Endothelial cell of umbilical vein (primary cell): ENCODE measurements around the gene JMJD6. TPM values are rescaled to one million over a fixed set of nuclear protein-coding genes. Genes with fewer than 3 reads are reported as not detected.

Experiments used
- BruUV-seq: library from RNA; stranded (reverse); fragments of 400-500 nt; replicated peaks from 2 replicates; lab custom pipeline; 2021; lab: Mats Ljungman, UMichigan
- CTCF ChIA-PET: fragments of 300-600, 350-600 bp; sonication (Branson Sonifier 250); formaldehyde crosslinking; loops from one replicate; lab custom pipeline; 2021; ENCODE audit warnings: antibody characterized with exemption, inconsistent platforms; lab: Charles Lee
- POLR2A ChIA-PET: fragments of 300-600, 350-600 bp; sonication (Branson Sonifier 250); formaldehyde crosslinking; loops from one replicate; lab custom pipeline; 2021; ENCODE audit warnings: antibody characterized with exemption, inconsistent platforms; lab: Charles Lee
- DNase-seq: peaks from one replicate; pipeline ENCODE4 v3.0.0-alpha.2; 2011; ENCODE audit warnings: low read depth, low spot score
- FAIRE-seq: peaks from 2 replicates; lab custom pipeline; 2011; peaks lifted over from hg19 to GRCh38; lab: Jason Lieb, UNC
- H2AFZ ChIP-seq: 2 replicates; pipeline ENCODE4 v1.6.0; 2012; ENCODE audit warnings: low read depth, low read length, control low read depth, inconsistent platforms
- H3K27ac ChIP-seq: 2 replicates; pipeline ENCODE4 v1.5.1; 2011; ENCODE audit warnings: low read depth, mild to moderate bottlenecking, control low read depth, low read length, moderate library complexity; ENCODE audit not compliant: insufficient read depth
- H3K27me3 ChIP-seq, 2 experiments: 2 replicates each; pipeline versions ENCODE4 v1.6.0 to v1.6.1; 2011; ENCODE audit warnings: low read length in 2 of 2, mixed read lengths in 1 of 2; ENCODE audit not compliant: control insufficient read depth in 2 of 2, insufficient read depth in 2 of 2
- H3K36me3 ChIP-seq, 2 experiments: 2 replicates in 1 of 2; 3 replicates in 1 of 2; pipeline ENCODE4 v1.5.1; 2011; ENCODE audit warnings: low read length in 2 of 2, mild to moderate bottlenecking in 1 of 2, moderate library complexity in 1 of 2; ENCODE audit not compliant: control insufficient read depth in 2 of 2, insufficient read depth in 2 of 2; ENCODE audit errors: extremely low read depth in 1 of 2
- H3K4me1 ChIP-seq: 3 replicates; pipeline ENCODE4 v1.5.1; 2011; ENCODE audit warnings: mild to moderate bottlenecking, low read length; ENCODE audit not compliant: control insufficient read depth, insufficient read depth; ENCODE audit errors: extremely low read depth
- H3K4me2 ChIP-seq: 2 replicates; pipeline ENCODE4 v1.6.1; 2011; ENCODE audit warnings: low read length, control low read depth, mixed read lengths; ENCODE audit not compliant: insufficient read depth
- H3K4me3 ChIP-seq, 3 experiments: fragments of 200-600 bp in 1 of 3; sonication (generic), shearing (Covaris generic) in 1 of 3; replicated peaks in 1 of 3; 2 replicates each; pipeline ENCODE4 v1.5.1; 2011 to 2016; ENCODE audit warnings: control low read depth in 3 of 3, low read length in 3 of 3, mild to moderate bottlenecking in 2 of 3, inconsistent platforms in 1 of 3, low read depth in 1 of 3, moderate library complexity in 1 of 3; ENCODE audit not compliant: insufficient read depth in 1 of 3
- H3K79me2 ChIP-seq: 2 replicates; pipeline ENCODE4 v1.6.0; 2012; ENCODE audit warnings: low read length, inconsistent platforms; ENCODE audit not compliant: control insufficient read depth, insufficient read depth
- H3K9ac ChIP-seq: replicated peaks from 2 replicates; pipeline ENCODE3; 2011; ENCODE audit warnings: low read length, control low read depth; ENCODE audit not compliant: insufficient read depth; ENCODE audit errors: extremely low read depth
- H3K9me1 ChIP-seq: replicated peaks from 3 replicates; pipeline ENCODE4 v1.6.0; 2011; ENCODE audit warnings: mild to moderate bottlenecking, low read length; ENCODE audit not compliant: control insufficient read depth, insufficient read depth; ENCODE audit errors: extremely low read depth
- H3K9me3 ChIP-seq: replicated peaks from 2 replicates; pipeline ENCODE4 v1.5.1; 2012; ENCODE audit warnings: low read length, inconsistent platforms; ENCODE audit not compliant: control insufficient read depth, insufficient read depth
- H4K20me1 ChIP-seq: replicated peaks from 2 replicates; pipeline ENCODE3; 2011; ENCODE audit warnings: mild to moderate bottlenecking, low read length; ENCODE audit not compliant: control insufficient read depth, insufficient read depth; ENCODE audit errors: extremely low read depth
- CTCF ChIP-seq, 2 donors: IDR thresholded peaks; 1 replicate in 1 of 2; 2 replicates in 1 of 2; pipeline ENCODE4 v1.5.1; 2011; ENCODE audit warnings: low read length in 2 of 2, mild to moderate bottlenecking in 2 of 2, moderate library complexity in 2 of 2, control low read depth in 1 of 2, inconsistent platforms in 1 of 2, low read depth in 1 of 2; ENCODE audit not compliant: insufficient read depth in 1 of 2; ENCODE audit errors: extremely low read depth in 1 of 2
- FOS ChIP-seq: IDR thresholded peaks from 2 replicates; pipeline ENCODE4 v1.6.1; 2011; ENCODE audit warnings: mild to moderate bottlenecking, low read length, moderate library complexity, borderline replicate concordance; ENCODE audit not compliant: insufficient read depth
- JUN ChIP-seq: IDR thresholded peaks from 2 replicates; pipeline ENCODE4 v1.6.1; 2011; ENCODE audit warnings: borderline replicate concordance, low read depth; ENCODE audit not compliant: insufficient read length, insufficient read depth
- POLR2A ChIP-seq: IDR thresholded peaks from 2 replicates; pipeline ENCODE4 v1.6.1; 2012; ENCODE audit warnings: low read depth, mild to moderate bottlenecking, control low read depth, low read length
- dilution Hi-C: fragments of 300-500 bp; cut with MboI; formaldehyde crosslinking; loops from one replicate; pipeline ENCODE4 v1.15.0; 2019; ENCODE audit warnings: low sequenced_read_pairs; ENCODE audit not compliant: extremely low pct_ligation_motif_present
- intact Hi-C: fragments of 100-400 bp; cut with micrococcal nuclease; formaldehyde crosslinking; loops from one replicate; pipeline ENCODE4 v1.10.0; 2022
- polyA plus RNA-seq, 4 experiments: library from polyadenylated mRNA; depleted of rRNA in 3 of 4; stranded (reverse) in 3 of 4; unstranded in 1 of 4; fragments of >200 nt; gene quantifications; 2 replicates each; pipeline versions ENCODE4 v1.2.1 to v1.2.3, GENCODE V29; 2011 to 2012; ENCODE audit warnings: missing spikeins in 1 of 4
- total RNA-seq: library from RNA; stranded (reverse); gene quantifications from 2 replicates; pipeline ENCODE4 v1.2.3, GENCODE V29; 2021
- TF ChIP-seq, protein P1 (sequence below): IDR thresholded peaks from 2 replicates; pipeline ENCODE4 v1.6.1; 2011; ENCODE audit not compliant: insufficient read depth, insufficient read length

JMJD6 gene
- total and polyA plus RNA-seq, 2 donors (not counting 3 experiments of a cell fraction or from before 2014, with no cell fraction given) = 19.8 to 36.6 TPM

DNA sequence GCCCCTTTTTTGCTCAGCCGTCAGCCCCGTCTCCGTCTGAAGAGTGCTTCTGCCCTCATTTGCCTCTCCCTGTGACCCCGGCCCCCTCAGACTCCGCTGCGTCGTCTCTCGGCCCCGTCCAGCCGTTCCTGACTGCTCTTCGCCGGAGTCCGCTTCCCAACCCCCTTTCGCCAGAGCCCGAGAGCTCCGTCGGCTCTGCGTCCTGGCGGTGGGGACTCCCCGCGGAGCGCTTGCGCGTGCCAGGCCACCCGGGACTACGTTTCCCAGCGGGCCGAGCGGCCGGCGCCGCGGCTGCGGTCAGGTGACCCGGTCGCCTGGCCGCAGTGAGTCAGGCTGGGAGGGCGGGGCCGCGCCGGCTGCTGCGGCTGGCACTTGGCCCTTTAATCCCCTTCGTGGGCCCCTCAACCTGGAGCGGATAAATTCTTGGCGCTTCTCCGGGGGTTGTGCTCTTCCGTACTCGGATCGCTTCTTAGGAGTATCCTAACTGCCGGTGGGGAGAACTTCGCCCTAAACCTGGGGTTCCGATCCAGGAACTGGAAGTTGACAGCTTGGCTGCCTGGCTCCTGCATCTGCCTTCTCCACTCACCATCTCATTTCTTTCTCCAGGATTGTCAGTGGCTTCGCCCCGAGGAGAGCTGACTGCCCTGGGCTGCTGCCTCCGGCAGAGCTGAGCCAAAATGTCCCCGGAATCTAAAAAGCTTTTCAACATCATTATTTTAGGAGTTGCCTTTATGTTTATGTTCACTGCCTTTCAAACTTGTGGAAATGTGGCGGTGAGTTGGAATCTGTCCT lies 11.5 kb upstream of the JMJD6 start, which contains the start of gene MFSD11:
Gene MFSD11 (plus strand): TSS at position 444 of the 792 bp plus-strand sequence. CDS start 234 bp downstream, at position 678.
- Histone ChIP-seq H3K36me3 (peaks cover 6 to 25% of the 10 kb centered on the region in 2 experiments), H2AFZ (peak within 1 kb of the TSS; percentile 87), H3K9me1 (no peaks in the 10 kb centered on the region), H3K4me2 (peak within 1 kb of the TSS; percentile 96), H3K4me1 (peaks cover 37% of the 10 kb centered on the region), H3K9ac (peak within 1 kb of the TSS; percentile 97), H3K27ac (peak within 1 kb of the TSS; percentile 92), H3K27me3 (no peaks in the 10 kb centered on the region), H3K4me3 (peak within 1 kb of the TSS; percentile 82 to 96 (median 90)), H4K20me1 (peaks cover 6% of the 10 kb centered on the region), H3K79me2 (peaks cover 55% of the 10 kb centered on the region), H3K9me3 (no peaks in the 10 kb centered on the region)
- CTCF ChIA-PET = interaction anchor here (1.4 to 3.8 kb wide), 6 partner anchors 11 to 319 kb away, joined by 3 to 22 read pairs (median 8); partner anchors contain the start of genes JMJD6 and METTL23
- FAIRE-seq = no peak
- intact Hi-C loops = loop anchor here (1.0 to 5.0 kb wide), 5 partner anchors 12 to 402 kb away; partner anchors contain the start of genes JMJD6, METTL23 and SEC14L1
- peak; percentile 96 for DNase-seq
- TF ChIP-seq FOS = peak; percentile 80
- TF ChIP-seq, protein P1, sequence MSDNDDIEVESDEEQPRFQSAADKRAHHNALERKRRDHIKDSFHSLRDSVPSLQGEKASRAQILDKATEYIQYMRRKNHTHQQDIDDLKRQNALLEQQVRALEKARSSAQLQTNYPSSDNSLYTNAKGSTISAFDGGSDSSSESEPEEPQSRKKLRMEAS = peak; percentile 38
- TF ChIP-seq JUN = peak; percentile 3
- peak; percentile 47 for TF ChIP-seq POLR2A
- no peak for TF ChIP-seq CTCF (IDR thresholded peaks at IDR 0.05; ENCODE audit: extremely low read depth in 1 of 2, insufficient read depth in 1 of 2, low read depth in 1 of 2, low read length in 2 of 2)
- dilution Hi-C loops = no loop called here
- BruUV-seq = TSS peak; percentile 57
- POLR2A ChIA-PET = interaction anchor here (1.0 to 2.7 kb wide), 5 partner anchors 10 to 66 kb away, joined by 3 to 21 read pairs (median 5); no protein-coding TSS in a partner anchor
